OCI-LY3 (cell line): Measurements from ENCODE around the gene CDA.

Experiments used
- EZH2phosphoT487 ChIP-seq: fragments of 200-600 bp; shearing (Covaris generic); IDR thresholded peaks from 2 replicates; pipeline ENCODE4 v1.6.1; 2018; ENCODE audit warnings: antibody characterized with exemption, mixed run types, low read depth
- TF ChIP-seq, protein P1 (sequence below): fragments of 200-600, 300-600 bp; sonication (generic); IDR thresholded peaks from 2 replicates; pipeline ENCODE4 v1.5.1; 2014; ENCODE audit warnings: antibody characterized with exemption, low read length, low read depth

DNA sequence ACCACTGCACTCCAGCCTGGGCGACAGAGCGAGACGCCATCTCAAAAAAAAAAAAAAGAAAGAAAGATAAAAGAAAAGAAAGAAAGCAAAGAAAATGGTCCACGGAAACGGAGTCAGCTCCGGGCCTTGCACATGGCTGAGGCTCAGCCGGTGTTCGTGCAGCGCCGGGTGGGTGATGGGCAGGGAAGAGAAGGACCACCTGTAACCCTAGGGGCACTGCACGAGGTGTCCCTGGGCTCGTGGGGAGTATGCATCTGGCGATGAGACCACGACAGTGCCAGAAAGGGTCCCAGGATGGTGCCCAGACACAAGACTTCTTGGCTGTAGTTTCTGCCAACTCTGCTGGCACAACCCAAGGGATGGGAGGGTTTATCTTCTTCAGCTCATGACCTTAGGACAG lies 5.8 kb downstream of the CDA start:
- TF ChIP-seq, protein P1, sequence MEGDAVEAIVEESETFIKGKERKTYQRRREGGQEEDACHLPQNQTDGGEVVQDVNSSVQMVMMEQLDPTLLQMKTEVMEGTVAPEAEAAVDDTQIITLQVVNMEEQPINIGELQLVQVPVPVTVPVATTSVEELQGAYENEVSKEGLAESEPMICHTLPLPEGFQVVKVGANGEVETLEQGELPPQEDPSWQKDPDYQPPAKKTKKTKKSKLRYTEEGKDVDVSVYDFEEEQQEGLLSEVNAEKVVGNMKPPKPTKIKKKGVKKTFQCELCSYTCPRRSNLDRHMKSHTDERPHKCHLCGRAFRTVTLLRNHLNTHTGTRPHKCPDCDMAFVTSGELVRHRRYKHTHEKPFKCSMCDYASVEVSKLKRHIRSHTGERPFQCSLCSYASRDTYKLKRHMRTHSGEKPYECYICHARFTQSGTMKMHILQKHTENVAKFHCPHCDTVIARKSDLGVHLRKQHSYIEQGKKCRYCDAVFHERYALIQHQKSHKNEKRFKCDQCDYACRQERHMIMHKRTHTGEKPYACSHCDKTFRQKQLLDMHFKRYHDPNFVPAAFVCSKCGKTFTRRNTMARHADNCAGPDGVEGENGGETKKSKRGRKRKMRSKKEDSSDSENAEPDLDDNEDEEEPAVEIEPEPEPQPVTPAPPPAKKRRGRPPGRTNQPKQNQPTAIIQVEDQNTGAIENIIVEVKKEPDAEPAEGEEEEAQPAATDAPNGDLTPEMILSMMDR, result no peak
- TF ChIP-seq EZH2phosphoT487, result no peak
